RWPE2 (cell line): ENCODE measurements around the gene ACOT7.
A peak's percentile ranks its signal among the peaks of the same experiment; 100 is the strongest.

Source experiments
- ATAC-seq: fragments of 200-7000 bp; cut with Tn5 transposase; 3 replicates; pipeline ENCODE4 v1.9.1; 2021; ENCODE audit warnings: low read depth
- DNase-seq: peaks from one replicate; pipeline ENCODE4 v3.0.0-alpha.2; 2020; ENCODE audit warnings: low spot score
- H3K27ac ChIP-seq: fragments of 450-650 bp; 2 replicates; pipeline ENCODE4 v1.5.1; 2017; ENCODE audit warnings: mild to moderate bottlenecking; ENCODE audit not compliant: poor library complexity, severe bottlenecking
- H3K27me3 ChIP-seq: fragments of 250-450 bp; sonication (Bioruptor Pico); 2 replicates; pipeline ENCODE4 v1.5.1; 2021; ENCODE audit warnings: mild to moderate bottlenecking, moderate library complexity; ENCODE audit not compliant: insufficient read depth, poor library complexity, severe bottlenecking
- H3K36me3 ChIP-seq: fragments of 250-450 bp; sonication (Bioruptor Pico); 2 replicates; pipeline ENCODE4 v1.5.1; 2020; ENCODE audit warnings: low read depth, mild to moderate bottlenecking, moderate library complexity
- H3K4me1 ChIP-seq: fragments of 250-450 bp; sonication (Bioruptor Pico); 2 replicates; pipeline ENCODE4 v1.5.1; 2021; ENCODE audit warnings: mild to moderate bottlenecking, moderate library complexity; ENCODE audit not compliant: insufficient read depth, poor library complexity, severe bottlenecking
- H3K4me3 ChIP-seq: fragments of 250-450 bp; sonication (Bioruptor Pico); 2 replicates; pipeline ENCODE4 v1.5.1; 2021; ENCODE audit warnings: mild to moderate bottlenecking, moderate library complexity; ENCODE audit not compliant: severe bottlenecking
- H3K9me3 ChIP-seq: fragments of 250-450 bp; sonication (Bioruptor Pico); 2 replicates; pipeline ENCODE4 v1.5.1; 2021; ENCODE audit warnings: mild to moderate bottlenecking, moderate library complexity; ENCODE audit not compliant: severe bottlenecking
- TF ChIP-seq, protein P1 (sequence below): fragments of 450-650 bp; IDR thresholded peaks from one replicate; pipeline ENCODE4 v1.5.1; 2017; ENCODE audit warnings: mild to moderate bottlenecking, moderate library complexity; ENCODE audit not compliant: poor library complexity, severe bottlenecking

Gene ACOT7

GRCh38 chr1:6299557-6300165 is 93.9 kb downstream of the ACOT7 start:
- ATAC-seq, result no peak

DNA sequence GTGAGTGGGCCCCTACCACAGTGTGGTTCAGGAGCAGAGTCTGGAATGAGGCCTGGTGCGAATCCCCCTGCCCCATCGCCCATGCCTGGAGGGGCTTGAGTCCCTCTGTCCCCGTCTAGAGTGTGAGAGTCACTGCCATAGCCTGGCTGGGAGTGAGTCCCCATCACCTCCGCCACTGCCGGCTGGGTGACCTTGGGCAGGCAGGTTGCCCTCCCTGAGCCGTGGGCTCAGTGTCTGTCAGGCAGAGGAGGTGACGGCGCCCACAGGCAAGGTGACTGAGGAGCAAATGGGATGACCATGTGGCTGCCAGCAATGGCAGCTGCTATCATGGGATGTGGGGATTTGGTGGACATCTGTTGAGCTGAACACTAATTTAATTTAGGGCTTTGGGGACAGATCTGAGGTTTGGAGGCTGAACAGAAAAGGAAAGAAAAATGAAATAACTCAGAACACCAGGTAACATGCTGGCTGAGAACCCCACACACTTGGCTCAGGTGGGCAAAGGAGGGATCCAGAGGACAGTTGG is 94.6 kb downstream of the ACOT7 start:
- H3K36me3 ChIP-seq, result peaks cover 26% of the 10 kb centered on the region
- H3K4me1 ChIP-seq, result peaks cover 42% of the 10 kb centered on the region
- TF ChIP-seq, protein P1, sequence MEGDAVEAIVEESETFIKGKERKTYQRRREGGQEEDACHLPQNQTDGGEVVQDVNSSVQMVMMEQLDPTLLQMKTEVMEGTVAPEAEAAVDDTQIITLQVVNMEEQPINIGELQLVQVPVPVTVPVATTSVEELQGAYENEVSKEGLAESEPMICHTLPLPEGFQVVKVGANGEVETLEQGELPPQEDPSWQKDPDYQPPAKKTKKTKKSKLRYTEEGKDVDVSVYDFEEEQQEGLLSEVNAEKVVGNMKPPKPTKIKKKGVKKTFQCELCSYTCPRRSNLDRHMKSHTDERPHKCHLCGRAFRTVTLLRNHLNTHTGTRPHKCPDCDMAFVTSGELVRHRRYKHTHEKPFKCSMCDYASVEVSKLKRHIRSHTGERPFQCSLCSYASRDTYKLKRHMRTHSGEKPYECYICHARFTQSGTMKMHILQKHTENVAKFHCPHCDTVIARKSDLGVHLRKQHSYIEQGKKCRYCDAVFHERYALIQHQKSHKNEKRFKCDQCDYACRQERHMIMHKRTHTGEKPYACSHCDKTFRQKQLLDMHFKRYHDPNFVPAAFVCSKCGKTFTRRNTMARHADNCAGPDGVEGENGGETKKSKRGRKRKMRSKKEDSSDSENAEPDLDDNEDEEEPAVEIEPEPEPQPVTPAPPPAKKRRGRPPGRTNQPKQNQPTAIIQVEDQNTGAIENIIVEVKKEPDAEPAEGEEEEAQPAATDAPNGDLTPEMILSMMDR, result no peak
- no peak for DNase-seq
- no peak overlapping the region for H3K4me3 ChIP-seq
- H3K27ac ChIP-seq, result peak overlapping the region; percentile 85
- ATAC-seq, result no peak
- H3K9me3 ChIP-seq, result no peaks in the 10 kb centered on the region
- H3K27me3 ChIP-seq, result no peaks in the 10 kb centered on the region

More at GRCh38 chr1:6299557-6300165, 93.9 kb downstream of the ACOT7 start:
- DNase-seq, result no peak
- H3K27me3 ChIP-seq, result no peaks in the 10 kb centered on the region
- no peaks in the 10 kb centered on the region for H3K9me3 ChIP-seq
- H3K4me1 ChIP-seq, result peaks cover 39% of the 10 kb centered on the region
- no peak overlapping the region for H3K4me3 ChIP-seq
- H3K27ac ChIP-seq, result peak overlapping the region; percentile 85
- TF ChIP-seq, protein P1, result no peak
- peaks cover 19% of the 10 kb centered on the region for H3K36me3 ChIP-seq

DNA sequence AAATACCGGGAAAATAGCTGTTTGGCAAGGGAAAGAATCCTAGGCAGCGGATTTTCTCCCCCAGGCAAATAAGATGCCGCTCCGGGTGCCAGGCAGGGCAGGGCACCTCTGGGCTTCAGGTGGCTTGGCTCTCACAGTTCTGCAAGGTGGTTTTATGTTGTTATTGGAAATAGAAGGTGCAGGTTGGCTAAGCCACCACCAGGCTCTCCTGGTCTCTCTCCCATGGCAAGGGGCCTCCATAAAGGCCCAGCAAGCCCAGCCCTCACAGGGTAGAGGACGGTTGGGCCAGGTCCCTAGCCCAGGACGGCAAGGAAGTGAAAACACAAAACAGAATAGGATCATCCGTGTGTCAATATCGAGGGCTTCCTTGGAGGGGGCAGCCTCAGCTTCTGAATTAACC is 95.0 kb downstream of the ACOT7 start:
- Histone ChIP-seq H3K27ac (peak overlapping the region; percentile 85), H3K4me3 (no peak overlapping the region), H3K36me3 (peaks cover 31% of the 10 kb centered on the region), H3K9me3 (no peaks in the 10 kb centered on the region), H3K27me3 (no peaks in the 10 kb centered on the region), H3K4me1 (peaks cover 38% of the 10 kb centered on the region)
- DNase-seq, result no peak
- TF ChIP-seq, protein P1, result no peak
- ATAC-seq, result no peak

GRCh38 chr1:6295910-6296309 is 97.7 kb downstream of the ACOT7 start:
- Histone ChIP-seq H3K4me3 (no peak overlapping the region), H3K36me3 (peaks cover 27% of the 10 kb centered on the region), H3K4me1 (peaks cover 13% of the 10 kb centered on the region), H3K9me3 (no peaks in the 10 kb centered on the region), H3K27ac (no peak overlapping the region), H3K27me3 (no peaks in the 10 kb centered on the region)
- ATAC-seq (no peak), DNase-seq (no peak)
- TF ChIP-seq, protein P1, result no peak

- no peak for DNase-seq
- Histone ChIP-seq H3K9me3 (no peaks in the 10 kb centered on the region), H3K4me1 (peaks cover 7% of the 10 kb centered on the region), H3K27ac (peak overlapping the region; percentile 38), H3K4me3 (no peak overlapping the region), H3K27me3 (no peaks in the 10 kb centered on the region), H3K36me3 (peaks cover 32% of the 10 kb centered on the region)
- ATAC-seq, result no peak
- TF ChIP-seq, protein P1, result no peak
Measured at GRCh38 chr1:6294890-6295556, 98.5 kb downstream of the ACOT7 start.
